Colonic mucosa (tissue), 4 donors: ENCODE measurements around the gene DYNC2I2. TPM values are rescaled to one million over a fixed set of nuclear protein-coding genes. Genes with fewer than 3 reads are reported as not detected.
A peak's percentile ranks its signal among the peaks of the same experiment; 100 is the strongest.

Experiments used
- DNase-seq: peaks from one replicate; pipeline ENCODE4 v3.0.0-alpha.2; 2020
- H3K27ac ChIP-seq: fragments of 200-600 bp; one replicate; pipeline ENCODE4 v1.8.0; 2021
- H3K27me3 ChIP-seq: fragments of 200-600 bp; one replicate; pipeline ENCODE4 v1.8.0; 2021
- H3K36me3 ChIP-seq: fragments of 200-600 bp; one replicate; pipeline ENCODE4 v1.8.0; 2021
- H3K4me1 ChIP-seq: fragments of 200-600 bp; one replicate; pipeline ENCODE4 v1.8.0; 2021; ENCODE audit warnings: mild to moderate bottlenecking
- H3K4me3 ChIP-seq: fragments of 200-600 bp; one replicate; pipeline ENCODE4 v1.8.0; 2021
- H3K9ac ChIP-seq, 2 donors: one replicate each; pipeline ENCODE4 v1.7.0; 2013; ENCODE audit warnings: control low read depth in 2 of 2, low read depth in 2 of 2, low read length in 2 of 2
- H3K9me3 ChIP-seq: fragments of 200-600 bp; one replicate; pipeline ENCODE4 v1.8.0; 2021
- CTCF ChIP-seq: fragments of 200-600 bp; IDR thresholded peaks from one replicate; pipeline ENCODE4 v1.8.0; 2022; ENCODE audit warnings: antibody characterized with exemption, mild to moderate bottlenecking
- intact Hi-C: fragments of 100-400 bp; cut with DNase I; formaldehyde crosslinking; loops from one replicate; pipeline ENCODE4 v1.14.1; 2022
- total RNA-seq, 2 donors: library from RNA; stranded (reverse); fragmentation: NEBNext Ultra II Directional in 1 of 2; extraction: Animal tissue kit (Norgen Biotek cat#: 25700) in 1 of 2; gene quantifications; one replicate each; pipeline ENCODE4 v1.2.1, GENCODE V29; 2021
- donor health status: healthy.
- donor health status: DM: no; HTN: no; CAD: no.
- donor health status: DM: no; HTN: no; CAD: no.

Gene DYNC2I2
- total RNA-seq, 2 donors from 2014 or later, result 39.7 to 152 TPM

GRCh38 chr9:128688501-128689292 is 32.0 kb upstream of the DYNC2I2 start, which contains the start of gene SET:
Gene SET, plus strand, starts transcription at chr9:128689222. Its CDS starts 361 bp downstream, at chr9:128689583.
- Histone ChIP-seq H3K9me3 (no peaks in the 10 kb centered on the region), H3K4me1 (peaks cover 14% of the 10 kb centered on the region), H3K27ac (peak within 1 kb of the TSS; percentile 88), H3K27me3 (no peaks in the 10 kb centered on the region), H3K9ac (peak within 1 kb of the TSS; percentile 63 to 76), H3K36me3 (peaks cover 6% of the 10 kb centered on the region), H3K4me3 (peak within 1 kb of the TSS; percentile 68)
- DNase-seq, result peak; percentile 94
- no peak for TF ChIP-seq CTCF
- intact Hi-C loops, result no loop called here

- Histone ChIP-seq H3K9ac (no peak overlapping the region), H3K4me3 (no peak overlapping the region), H3K4me1 (peaks cover 14% of the 10 kb centered on the region), H3K27me3 (no peaks in the 10 kb centered on the region), H3K27ac (no peak overlapping the region), H3K9me3 (no peaks in the 10 kb centered on the region), H3K36me3 (no peaks in the 10 kb centered on the region)
- intact Hi-C loops, result no loop called here
- TF ChIP-seq CTCF, result no peak
- no peak for DNase-seq
These were observed 30.8 kb upstream of the DYNC2I2 start for GRCh38 chr9:128687453-128687852.

- H3K36me3 ChIP-seq, result no peaks in the 10 kb centered on the region
- H3K4me1 ChIP-seq, result peaks cover 9% of the 10 kb centered on the region
- intact Hi-C loops, result no loop called here
- H3K4me3 ChIP-seq, result peak overlapping the region; percentile 22
- TF ChIP-seq CTCF, result no peak
- no peaks in the 10 kb centered on the region for H3K27me3 ChIP-seq
- H3K9ac ChIP-seq, result peak overlapping the region; percentile 66 to 93
- H3K27ac ChIP-seq, result peak overlapping the region; percentile 96
- peak; percentile 44 for DNase-seq
- H3K9me3 ChIP-seq, result no peaks in the 10 kb centered on the region
These were observed 29.2 kb upstream of the DYNC2I2 start for GRCh38 chr9:128685636-128686489.

GRCh38 chr9:128684325-128685199 is 27.9 kb upstream of the DYNC2I2 start:
- no peaks in the 10 kb centered on the region for H3K9me3 ChIP-seq
- peak overlapping the region; percentile 59 for H3K4me3 ChIP-seq
- intact Hi-C loops, result no loop called here
- H3K27me3 ChIP-seq, result no peaks in the 10 kb centered on the region
- DNase-seq, result peak; percentile 95
- H3K9ac ChIP-seq, result peak overlapping the region; percentile 62 to 93
- H3K4me1 ChIP-seq, result peaks cover 8% of the 10 kb centered on the region
- no peaks in the 10 kb centered on the region for H3K36me3 ChIP-seq
- no peak for TF ChIP-seq CTCF
- H3K27ac ChIP-seq, result peak overlapping the region; percentile 96

GRCh38 chr9:128684065-128684324 is 27.3 kb upstream of the DYNC2I2 start:
- Histone ChIP-seq H3K36me3 (no peaks in the 10 kb centered on the region), H3K4me1 (peaks cover 8% of the 10 kb centered on the region), H3K27ac (peak overlapping the region; percentile 96), H3K27me3 (no peaks in the 10 kb centered on the region), H3K4me3 (peak overlapping the region; percentile 59), H3K9me3 (no peaks in the 10 kb centered on the region), H3K9ac (peak overlapping the region; percentile 62 to 93)
- DNase-seq, result no peak
- intact Hi-C loops, result no loop called here
- no peak for TF ChIP-seq CTCF
